ENCODE data around the gene SEMA4D.
"Not testable (repeated sequence)": the region's sequence is repeated elsewhere in the genome, so short reads cannot be mapped to it uniquely, and the experiment has no call there.

Gene SEMA4D

DNA sequence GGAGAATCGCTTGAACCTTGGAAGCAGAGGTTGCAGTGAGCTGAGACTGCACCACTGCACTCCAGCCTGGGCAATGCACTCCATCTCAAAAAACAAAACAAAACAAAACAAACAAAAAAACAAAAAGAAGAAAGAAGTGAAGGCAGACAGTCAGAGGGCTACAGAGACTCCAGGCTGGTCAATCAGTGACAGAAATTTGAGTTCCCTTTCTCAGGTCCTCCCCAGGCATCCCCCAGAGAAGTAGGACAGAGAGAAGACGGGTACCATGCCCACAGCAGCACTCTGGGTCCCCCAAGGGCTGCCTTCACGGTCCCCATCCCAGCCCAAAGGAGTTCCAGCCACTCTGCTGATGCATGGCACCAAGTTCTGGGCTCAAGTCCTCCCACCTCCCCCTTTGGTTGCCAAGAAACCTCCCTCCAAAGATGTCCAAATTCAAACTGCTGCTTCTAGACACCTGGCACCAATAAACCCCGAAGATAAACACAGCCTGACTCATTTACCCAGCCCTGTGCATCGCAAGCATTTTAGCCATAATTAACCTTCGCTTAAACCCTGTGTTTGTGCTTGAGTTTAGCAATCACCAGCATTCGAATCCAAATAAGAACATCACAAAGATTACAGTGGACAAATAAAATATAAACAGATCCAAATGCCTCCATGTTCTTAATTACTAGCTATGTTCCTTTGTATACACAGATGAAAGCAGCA, 24.0 kb downstream of the SEMA4D start:
- Histone ChIP-seq H3K9me3 (ENCODE audit: control insufficient read depth, low read length) (no peaks in the 10 kb centered on the region), H3K4me1 (no peaks in the 10 kb centered on the region), H2AFZ (no peak overlapping the region), H3K36me3 (ENCODE audit: control insufficient read depth, insufficient read depth, low read length) (no peaks in the 10 kb centered on the region), H3K4me3 (ENCODE audit: low read depth, low read length) (no peak overlapping the region), H3K4me2 (ENCODE audit: low read length) (no peak overlapping the region), H3K9ac (no peak overlapping the region), H3K79me2 (no peaks in the 10 kb centered on the region), H3K27me3 (ENCODE audit: control insufficient read depth, insufficient read depth, low read length) (no peaks in the 10 kb centered on the region), H3K27ac (no peak overlapping the region)
- TF ChIP-seq CTCF (IDR thresholded peaks at IDR 0.05): no peak

- H3K4me1 ChIP-seq; H3K9me3 ChIP-seq (ENCODE audit: control insufficient read depth, low read length); H2AFZ ChIP-seq; H3K4me3 ChIP-seq (ENCODE audit: low read depth, low read length); H3K36me3 ChIP-seq (ENCODE audit: control insufficient read depth, insufficient read depth, low read length); H3K4me2 ChIP-seq (ENCODE audit: low read length); H3K27ac ChIP-seq; H3K79me2 ChIP-seq; H3K27me3 ChIP-seq (ENCODE audit: control insufficient read depth, insufficient read depth, low read length); H3K9ac ChIP-seq: not testable (repeated sequence)
These were observed 26.1 kb downstream of the SEMA4D start for GRCh38 chr9:89471796-89472320.

DNA sequence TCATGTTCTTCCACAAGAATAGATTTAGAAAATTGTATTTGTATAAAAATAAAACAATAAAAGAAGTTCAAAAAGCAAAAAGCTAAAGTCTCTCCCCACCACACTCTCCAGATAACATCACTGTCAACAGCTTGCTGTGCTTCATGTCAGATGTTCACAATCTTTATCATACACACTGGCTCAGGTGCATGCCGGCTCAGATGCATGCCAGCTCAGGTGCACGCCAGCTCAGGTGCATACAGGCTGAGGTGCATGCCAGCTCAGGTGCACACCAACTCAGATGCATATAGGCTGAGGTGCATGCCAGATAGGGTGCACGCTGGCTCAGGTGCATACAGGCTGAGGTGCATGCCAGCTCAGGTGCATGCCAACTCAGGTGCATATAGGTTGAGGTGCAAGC, 26.5 kb downstream of the SEMA4D start:
- H3K27me3 ChIP-seq (ENCODE audit: control insufficient read depth, insufficient read depth, low read length): no peaks in the 10 kb centered on the region
- H3K4me3 ChIP-seq (ENCODE audit: low read depth, low read length): no peak overlapping the region
- no peak overlapping the region for H3K4me2 ChIP-seq (ENCODE audit: low read length)
- H3K79me2 ChIP-seq: no peaks in the 10 kb centered on the region
- H3K27ac ChIP-seq: no peak overlapping the region
- no peaks in the 10 kb centered on the region for H3K9me3 ChIP-seq (ENCODE audit: control insufficient read depth, low read length)
- no peaks in the 10 kb centered on the region for H3K36me3 ChIP-seq (ENCODE audit: control insufficient read depth, insufficient read depth, low read length)
- H2AFZ ChIP-seq: no peak overlapping the region
- no peaks in the 10 kb centered on the region for H3K4me1 ChIP-seq
- no peak overlapping the region for H3K9ac ChIP-seq
- TF ChIP-seq CTCF (IDR thresholded peaks at IDR 0.05): no peak

GRCh38 chr9:89470224-89470839, 27.6 kb downstream of the SEMA4D start:
- H3K4me1 ChIP-seq: no peaks in the 10 kb centered on the region
- H3K4me3 ChIP-seq (ENCODE audit: low read depth, low read length): no peak overlapping the region
- H3K27ac ChIP-seq: no peak overlapping the region
- no peak for TF ChIP-seq CTCF (IDR thresholded peaks at IDR 0.05)
- no peak overlapping the region for H3K4me2 ChIP-seq (ENCODE audit: low read length)
- H3K36me3 ChIP-seq (ENCODE audit: control insufficient read depth, insufficient read depth, low read length): no peaks in the 10 kb centered on the region
- no peaks in the 10 kb centered on the region for H3K79me2 ChIP-seq
- H2AFZ ChIP-seq: no peak overlapping the region
- H3K9me3 ChIP-seq (ENCODE audit: control insufficient read depth, low read length): no peaks in the 10 kb centered on the region
- no peak overlapping the region for H3K9ac ChIP-seq
- H3K27me3 ChIP-seq (ENCODE audit: control insufficient read depth, insufficient read depth, low read length): no peaks in the 10 kb centered on the region

GRCh38 chr9:89469003-89469402, 28.9 kb downstream of the SEMA4D start:
- H3K36me3 ChIP-seq (ENCODE audit: control insufficient read depth, insufficient read depth, low read length): no peaks in the 10 kb centered on the region
- no peak overlapping the region for H3K4me3 ChIP-seq (ENCODE audit: low read depth, low read length)
- H3K4me2 ChIP-seq (ENCODE audit: low read length): no peak overlapping the region
- H3K4me1 ChIP-seq: no peaks in the 10 kb centered on the region
- no peaks in the 10 kb centered on the region for H3K9me3 ChIP-seq (ENCODE audit: control insufficient read depth, low read length)
- no peak overlapping the region for H3K27ac ChIP-seq
- H3K27me3 ChIP-seq (ENCODE audit: control insufficient read depth, insufficient read depth, low read length): no peaks in the 10 kb centered on the region
- no peak overlapping the region for H2AFZ ChIP-seq
- no peaks in the 10 kb centered on the region for H3K79me2 ChIP-seq
- no peak for TF ChIP-seq CTCF (IDR thresholded peaks at IDR 0.05)
- no peak overlapping the region for H3K9ac ChIP-seq

Measured in parathyroid adenoma (tissue), 2 donors.